C4-2B (cell line): ENCODE data around the gene ARPC4.

ENCODE experiments used
- ZFX ChIP-seq: fragments of 450-650 bp; IDR thresholded peaks from 2 replicates; pipeline ENCODE4 v1.6.1; 2017
- TF ChIP-seq, protein P1 (sequence below): fragments of 450-650 bp; conservative IDR thresholded peaks from 2 replicates; pipeline ENCODE4 v1.5.1; 2017; ENCODE audit warnings: mild to moderate bottlenecking

DNA sequence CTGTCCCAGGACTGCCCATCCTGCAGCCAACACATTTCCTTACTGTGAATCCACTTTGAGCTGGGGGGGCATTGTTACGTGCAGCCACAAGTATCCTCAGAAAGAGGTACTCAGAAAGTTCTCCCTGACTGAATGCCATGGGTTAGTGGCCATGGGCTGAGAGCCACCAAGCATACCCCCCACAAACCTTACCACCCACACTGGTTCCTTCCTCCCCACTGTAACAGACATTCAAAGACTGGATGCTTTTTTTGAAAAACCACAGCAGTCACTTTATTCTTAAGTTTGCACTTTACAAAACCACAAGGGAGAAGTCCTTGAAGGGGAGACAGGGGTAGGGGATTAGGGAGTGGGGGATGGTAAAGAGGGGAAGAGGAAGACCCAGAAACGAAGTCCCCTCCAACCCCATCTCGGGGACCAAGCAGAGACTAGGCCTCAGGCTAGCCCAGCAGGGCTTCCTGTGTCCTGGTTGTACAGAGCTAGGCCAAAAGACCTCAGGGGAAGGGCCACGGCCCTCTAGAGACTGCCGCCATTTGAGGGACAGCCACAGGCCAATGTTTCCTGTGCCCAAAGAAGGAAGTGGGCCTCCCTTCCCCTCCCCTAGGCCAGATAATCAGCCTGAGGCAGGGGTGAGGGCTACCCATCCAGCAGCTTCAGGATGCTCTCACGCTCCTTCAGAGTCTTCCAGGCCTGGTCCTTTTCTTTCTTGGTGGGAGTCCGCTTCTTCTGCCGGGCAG lies 13.0 kb upstream of the ARPC4 start:
- TF ChIP-seq, protein P1, sequence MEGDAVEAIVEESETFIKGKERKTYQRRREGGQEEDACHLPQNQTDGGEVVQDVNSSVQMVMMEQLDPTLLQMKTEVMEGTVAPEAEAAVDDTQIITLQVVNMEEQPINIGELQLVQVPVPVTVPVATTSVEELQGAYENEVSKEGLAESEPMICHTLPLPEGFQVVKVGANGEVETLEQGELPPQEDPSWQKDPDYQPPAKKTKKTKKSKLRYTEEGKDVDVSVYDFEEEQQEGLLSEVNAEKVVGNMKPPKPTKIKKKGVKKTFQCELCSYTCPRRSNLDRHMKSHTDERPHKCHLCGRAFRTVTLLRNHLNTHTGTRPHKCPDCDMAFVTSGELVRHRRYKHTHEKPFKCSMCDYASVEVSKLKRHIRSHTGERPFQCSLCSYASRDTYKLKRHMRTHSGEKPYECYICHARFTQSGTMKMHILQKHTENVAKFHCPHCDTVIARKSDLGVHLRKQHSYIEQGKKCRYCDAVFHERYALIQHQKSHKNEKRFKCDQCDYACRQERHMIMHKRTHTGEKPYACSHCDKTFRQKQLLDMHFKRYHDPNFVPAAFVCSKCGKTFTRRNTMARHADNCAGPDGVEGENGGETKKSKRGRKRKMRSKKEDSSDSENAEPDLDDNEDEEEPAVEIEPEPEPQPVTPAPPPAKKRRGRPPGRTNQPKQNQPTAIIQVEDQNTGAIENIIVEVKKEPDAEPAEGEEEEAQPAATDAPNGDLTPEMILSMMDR, result no peak
- no peak for TF ChIP-seq ZFX
